Neural progenitor cell (in vitro differentiated cells): ENCODE data around the gene SMIM11.

Source experiments
- EZH2phosphoT487 ChIP-seq: fragments of 200-600 bp; sonication (generic); IDR thresholded peaks from 2 replicates; pipeline ENCODE4 v1.6.1; 2017; ENCODE audit warnings: antibody characterized with exemption
- TF ChIP-seq, protein P1 (sequence below): fragments of 200-600 bp; sonication (generic); IDR thresholded peaks from 2 replicates; pipeline ENCODE4 v1.5.1; 2017; ENCODE audit warnings: antibody characterized with exemption, mild to moderate bottlenecking

DNA sequence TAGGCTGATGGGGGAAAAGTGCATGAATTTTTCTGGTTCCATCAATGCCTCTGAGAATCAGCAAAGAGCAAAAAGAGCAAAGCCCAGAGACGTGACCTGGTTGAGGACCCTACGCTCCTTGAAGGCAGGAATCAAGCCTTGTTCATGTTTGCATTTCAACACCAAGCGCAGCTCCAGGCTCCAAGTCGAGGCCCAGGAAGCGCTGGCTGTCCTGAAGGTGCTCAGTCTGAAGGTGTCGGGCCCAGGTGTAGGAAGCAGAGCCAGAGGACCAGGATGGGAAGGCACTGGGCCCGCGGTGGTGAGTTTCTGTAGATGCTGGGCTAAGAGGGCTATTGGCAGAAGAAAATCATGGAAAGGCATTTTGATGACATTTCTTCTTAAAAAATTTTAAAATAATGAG is 37.1 kb upstream of the SMIM11 start:
- TF ChIP-seq, protein P1, sequence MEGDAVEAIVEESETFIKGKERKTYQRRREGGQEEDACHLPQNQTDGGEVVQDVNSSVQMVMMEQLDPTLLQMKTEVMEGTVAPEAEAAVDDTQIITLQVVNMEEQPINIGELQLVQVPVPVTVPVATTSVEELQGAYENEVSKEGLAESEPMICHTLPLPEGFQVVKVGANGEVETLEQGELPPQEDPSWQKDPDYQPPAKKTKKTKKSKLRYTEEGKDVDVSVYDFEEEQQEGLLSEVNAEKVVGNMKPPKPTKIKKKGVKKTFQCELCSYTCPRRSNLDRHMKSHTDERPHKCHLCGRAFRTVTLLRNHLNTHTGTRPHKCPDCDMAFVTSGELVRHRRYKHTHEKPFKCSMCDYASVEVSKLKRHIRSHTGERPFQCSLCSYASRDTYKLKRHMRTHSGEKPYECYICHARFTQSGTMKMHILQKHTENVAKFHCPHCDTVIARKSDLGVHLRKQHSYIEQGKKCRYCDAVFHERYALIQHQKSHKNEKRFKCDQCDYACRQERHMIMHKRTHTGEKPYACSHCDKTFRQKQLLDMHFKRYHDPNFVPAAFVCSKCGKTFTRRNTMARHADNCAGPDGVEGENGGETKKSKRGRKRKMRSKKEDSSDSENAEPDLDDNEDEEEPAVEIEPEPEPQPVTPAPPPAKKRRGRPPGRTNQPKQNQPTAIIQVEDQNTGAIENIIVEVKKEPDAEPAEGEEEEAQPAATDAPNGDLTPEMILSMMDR = no peak
- TF ChIP-seq EZH2phosphoT487 = no peak
